HepG2 (cell line): ENCODE results near the gene AJUBA. TPM values are rescaled to one million over a fixed set of nuclear protein-coding genes. Genes with fewer than 3 reads are reported as not detected.
A peak's percentile ranks its signal among the peaks of the same experiment; 100 is the strongest.

ENCODE experiments used
- CBX2 ChIP-seq, 2 experiments: fragments of 200-600 bp in 1 of 2; sonication (generic); formaldehyde crosslinking in 1 of 2; IDR thresholded peaks; 2 replicates each; pipeline versions ENCODE4 v1.7.0 to v1.8.1; 2018 to 2022; ENCODE audit warnings: low read depth in 2 of 2, low read length in 1 of 2, mild to moderate bottlenecking in 1 of 2, missing genetic modification reagents in 1 of 2
- CHCHD3 ChIP-seq: sonication (generic); formaldehyde crosslinking; IDR thresholded peaks from 2 replicates; pipeline ENCODE4 v1.8.0; 2022; ENCODE audit warnings: mild to moderate bottlenecking, missing genetic modification reagents, moderate library complexity
- FOXM1 ChIP-seq: sonication (generic); formaldehyde crosslinking; IDR thresholded peaks from 2 replicates; pipeline ENCODE4 v1.5.0; 2020; ENCODE audit warnings: missing genetic modification reagents
- HNF4A ChIP-seq: sonication (generic); formaldehyde crosslinking; IDR thresholded peaks from 2 replicates; pipeline ENCODE4 v1.4.0; 2020; ENCODE audit warnings: missing genetic modification reagents
- JUND ChIP-seq: sonication (generic); formaldehyde crosslinking; IDR thresholded peaks from 2 replicates; pipeline ENCODE4 v1.8.0; 2022; ENCODE audit warnings: mild to moderate bottlenecking, missing genetic modification reagents
- KMT2A ChIP-seq: sonication (generic); formaldehyde crosslinking; IDR thresholded peaks from 2 replicates; pipeline ENCODE4 v1.4.0; 2020; ENCODE audit warnings: missing genetic modification reagents
- MEIS1 ChIP-seq: sonication (generic); formaldehyde crosslinking; IDR thresholded peaks from 2 replicates; pipeline ENCODE4 v1.9.0; 2021; ENCODE audit warnings: mild to moderate bottlenecking, missing genetic modification reagents, moderate library complexity, borderline replicate concordance
- NFE2 ChIP-seq: sonication (generic); formaldehyde crosslinking; IDR thresholded peaks from 2 replicates; pipeline ENCODE4 v1.4.0; 2020; ENCODE audit warnings: missing genetic modification reagents
- PAX8 ChIP-seq: sonication (generic); formaldehyde crosslinking; IDR thresholded peaks from 2 replicates; pipeline ENCODE4 v1.8.0; 2022; ENCODE audit warnings: mild to moderate bottlenecking, missing genetic modification reagents, borderline replicate concordance
- PHF5A ChIP-seq: IDR thresholded peaks from one replicate; pipeline ENCODE4 v1.6.1; 2018; ENCODE audit warnings: low read depth, missing genetic modification reagents; ENCODE audit not compliant: unreplicated experiment
- POGZ ChIP-seq: sonication (generic); formaldehyde crosslinking; IDR thresholded peaks from 2 replicates; pipeline ENCODE4 v1.4.0; 2020; ENCODE audit warnings: mild to moderate bottlenecking, missing genetic modification reagents
- PPARG ChIP-seq: conservative IDR thresholded peaks from 2 replicates; pipeline ENCODE4 v1.6.1; 2016; ENCODE audit warnings: missing biosample characterization, missing genetic modification reagents
- RCOR2 ChIP-seq: IDR thresholded peaks from 2 replicates; pipeline ENCODE4 v1.6.1; 2016; ENCODE audit warnings: missing biosample characterization, missing genetic modification reagents
- SMAD3 ChIP-seq: sonication (generic); formaldehyde crosslinking; IDR thresholded peaks from 2 replicates; pipeline ENCODE4 v1.4.0; 2020; ENCODE audit warnings: missing genetic modification reagents
- TBL1XR1 ChIP-seq: fragments of 150-350 bp; IDR thresholded peaks from 2 replicates; pipeline ENCODE4 v1.6.1; 2014; ENCODE audit warnings: borderline replicate concordance, low read length; ENCODE audit not compliant: partially characterized antibody
- TGIF2 ChIP-seq: IDR thresholded peaks from 2 replicates; pipeline ENCODE4 v1.6.1; 2016; ENCODE audit warnings: control low read depth, missing compliant biosample characterization
- TRIM24 ChIP-seq: sonication (generic); formaldehyde crosslinking; IDR thresholded peaks from 2 replicates; pipeline ENCODE4 v1.8.0; 2022; ENCODE audit warnings: mild to moderate bottlenecking, missing genetic modification reagents
- ZBTB3 ChIP-seq: sonication (generic); formaldehyde crosslinking; IDR thresholded peaks from 2 replicates; pipeline ENCODE4 v1.4.0; 2020; ENCODE audit warnings: low read depth, mild to moderate bottlenecking, moderate library complexity, missing genetic modification reagents, borderline replicate concordance
- ZBTB46 ChIP-seq: sonication (generic); formaldehyde crosslinking; IDR thresholded peaks from 2 replicates; pipeline ENCODE4 v1.4.0; 2020; ENCODE audit warnings: mild to moderate bottlenecking, missing genetic modification reagents, borderline replicate concordance
- ZNF446 ChIP-seq: sonication (generic); formaldehyde crosslinking; IDR thresholded peaks from 2 replicates; pipeline ENCODE4 v1.5.0; 2020; ENCODE audit warnings: mild to moderate bottlenecking, missing genetic modification reagents
- ZNF468 ChIP-seq: sonication (generic); formaldehyde crosslinking; IDR thresholded peaks from 2 replicates; pipeline ENCODE4 v1.8.0; 2022; ENCODE audit warnings: mild to moderate bottlenecking, moderate library complexity, missing genetic modification reagents
- ZNF546 ChIP-seq: sonication (generic); formaldehyde crosslinking; conservative IDR thresholded peaks from 2 replicates; pipeline ENCODE4 v1.8.1; 2023; ENCODE audit warnings: mild to moderate bottlenecking, missing genetic modification reagents
- ZNF550 ChIP-seq: sonication (generic); formaldehyde crosslinking; IDR thresholded peaks from 2 replicates; pipeline ENCODE4 v1.4.0; 2020; ENCODE audit warnings: mild to moderate bottlenecking, missing genetic modification reagents, borderline replicate concordance
- ZNF597 ChIP-seq: sonication (generic); formaldehyde crosslinking; IDR thresholded peaks from 2 replicates; pipeline ENCODE4 v1.5.0; 2020; ENCODE audit warnings: missing genetic modification reagents
- polyA plus RNA-seq, 8 experiments: library from polyadenylated mRNA; depleted of rRNA in 3 of 8; stranded (reverse) in 7 of 8; unstranded in 1 of 8; fragments of >200 nt; fragmentation: Illumina TruSeq in 4 of 8; extraction: Trizol in 4 of 8; gene quantifications; 2 replicates each; pipeline versions ENCODE4 v1.2.1 to v1.2.3, GENCODE V29; 2011 to 2016; ENCODE audit warnings: low read depth in 4 of 8, missing spikeins in 1 of 8, mixed read lengths in 1 of 8; ENCODE audit not compliant: insufficient read depth in 1 of 8
- total RNA-seq, 5 experiments: library from RNA; depleted of rRNA; stranded (reverse); fragments of >200 nt; fragmentation: Illumina TruSeq; extraction: Trizol; gene quantifications; 2 replicates each; pipeline ENCODE4 v1.2.3, GENCODE V29; 2016; ENCODE audit warnings: low read depth in 1 of 5
- TF ChIP-seq, protein P1 (sequence below): sonication (generic); formaldehyde crosslinking; IDR thresholded peaks from 2 replicates; pipeline ENCODE4 v1.4.0; 2020; ENCODE audit warnings: low read depth, mild to moderate bottlenecking, missing genetic modification reagents
- TF ChIP-seq, protein P2 (sequence below): sonication (generic); formaldehyde crosslinking; IDR thresholded peaks from 2 replicates; pipeline ENCODE4 v1.4.0; 2020; ENCODE audit warnings: missing genetic modification reagents

Gene AJUBA
- total and polyA plus RNA-seq, 2 of the 13 experiments (the other 11 are each of a cell fraction or from before 2014, with no cell fraction given): 157 to 241 TPM

DNA sequence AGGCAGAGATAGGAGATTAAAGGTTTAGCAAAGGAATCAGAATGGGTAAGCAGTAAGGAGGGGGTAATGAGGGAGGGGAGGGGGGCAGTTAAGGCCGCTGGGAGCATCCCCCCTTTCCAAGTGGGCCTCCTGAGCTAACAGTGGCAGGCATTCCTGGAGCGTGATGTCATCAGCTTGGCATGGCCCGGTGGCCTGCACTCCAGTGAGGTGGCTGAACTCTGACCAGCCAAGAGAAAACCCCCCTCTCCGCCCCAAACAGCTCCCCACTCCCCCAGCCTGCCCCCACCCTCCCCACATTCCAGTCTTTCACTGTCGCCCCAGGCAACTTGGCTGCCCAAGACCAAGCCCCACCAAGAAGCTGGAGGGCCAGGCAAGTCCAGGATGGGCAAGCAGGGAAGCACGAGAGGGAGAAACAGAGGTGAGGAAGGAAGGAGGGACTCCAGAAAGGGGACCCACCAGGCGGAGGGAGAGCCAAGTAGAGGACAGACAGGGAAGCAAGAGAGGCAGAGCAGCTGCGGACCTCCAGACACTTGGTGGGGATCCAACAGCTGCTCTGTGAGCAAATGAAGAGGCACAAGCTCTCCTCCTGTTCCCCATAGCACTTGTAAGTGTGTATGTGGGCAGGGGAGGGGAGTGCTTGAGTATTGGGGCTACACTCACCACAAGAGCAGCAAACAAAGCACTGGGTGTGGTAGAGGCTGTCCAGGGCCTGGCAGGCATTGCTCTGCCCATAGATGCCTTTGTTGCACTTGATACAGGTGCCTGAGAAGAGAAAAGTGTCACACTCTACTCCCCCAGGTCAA is 4.5 kb downstream of the AJUBA start (continued):
- TF ChIP-seq, protein P1, sequence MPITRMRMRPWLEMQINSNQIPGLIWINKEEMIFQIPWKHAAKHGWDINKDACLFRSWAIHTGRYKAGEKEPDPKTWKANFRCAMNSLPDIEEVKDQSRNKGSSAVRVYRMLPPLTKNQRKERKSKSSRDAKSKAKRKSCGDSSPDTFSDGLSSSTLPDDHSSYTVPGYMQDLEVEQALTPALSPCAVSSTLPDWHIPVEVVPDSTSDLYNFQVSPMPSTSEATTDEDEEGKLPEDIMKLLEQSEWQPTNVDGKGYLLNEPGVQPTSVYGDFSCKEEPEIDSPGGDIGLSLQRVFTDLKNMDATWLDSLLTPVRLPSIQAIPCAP: peak; percentile 54; the same call in 1 of the 2 replicates
- TF ChIP-seq ZNF468 (no peak), HNF4A (CRISPR knock-in tag) (no peak), CBX2 (IDR thresholded peaks at IDR 0.05; ENCODE audit: low read depth, low read length) (no peak), CBX2 (CRISPR knock-in tag; IDR thresholded peaks at IDR 0.05; ENCODE audit: low read depth) (no peak), KMT2A (CRISPR knock-in tag) (peak; percentile 46; the same call in 1 of the 2 replicates), FOXM1 (CRISPR knock-in tag) (no peak), ZNF446 (CRISPR knock-in tag) (no peak), ZBTB46 (CRISPR knock-in tag) (peak; percentile 99), TBL1XR1 (peak; percentile 89), SMAD3 (CRISPR knock-in tag) (peak; percentile 95), PAX8 (peak; percentile 99), POGZ (CRISPR knock-in tag) (no peak), MEIS1 (peak; percentile 88; the same call in 1 of the 2 replicates), NFE2 (no peak), CHCHD3 (CRISPR knock-in tag) (no peak), TRIM24 (CRISPR knock-in tag) (no peak), ZNF550 (CRISPR knock-in tag) (peak; percentile 96), TGIF2 (peak; percentile 70; the same call in 1 of the 2 replicates), RCOR2 (CRISPR knock-in tag) (peak; percentile 74; the same call in 1 of the 2 replicates), PPARG (CRISPR knock-in tag) (peak; percentile 93), JUND (no peak), ZNF546 (CRISPR knock-in tag) (peak; percentile 88), PHF5A (CRISPR knock-in tag) (peak; percentile 98), ZBTB3 (CRISPR knock-in tag) (peak; percentile 88), ZNF597 (no peak)
- TF ChIP-seq, protein P2, sequence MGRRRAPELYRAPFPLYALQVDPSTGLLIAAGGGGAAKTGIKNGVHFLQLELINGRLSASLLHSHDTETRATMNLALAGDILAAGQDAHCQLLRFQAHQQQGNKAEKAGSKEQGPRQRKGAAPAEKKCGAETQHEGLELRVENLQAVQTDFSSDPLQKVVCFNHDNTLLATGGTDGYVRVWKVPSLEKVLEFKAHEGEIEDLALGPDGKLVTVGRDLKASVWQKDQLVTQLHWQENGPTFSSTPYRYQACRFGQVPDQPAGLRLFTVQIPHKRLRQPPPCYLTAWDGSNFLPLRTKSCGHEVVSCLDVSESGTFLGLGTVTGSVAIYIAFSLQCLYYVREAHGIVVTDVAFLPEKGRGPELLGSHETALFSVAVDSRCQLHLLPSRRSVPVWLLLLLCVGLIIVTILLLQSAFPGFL (CRISPR knock-in tag): no peak
